ENCODE data around the gene DLL3.

Gene DLL3

GRCh38 chr19:39550197-39550596, 51.5 kb downstream of the DLL3 start:
- TF ChIP-seq POU6F1 (CRISPR knock-in tag; IDR thresholded peaks at IDR 0.05; ENCODE audit: borderline replicate concordance, low read depth) (no peak), RARB (CRISPR knock-in tag; IDR thresholded peaks at IDR 0.05) (no peak), ZNF8 (CRISPR knock-in tag; IDR thresholded peaks at IDR 0.05) (no peak), ISL1 (CRISPR knock-in tag; IDR thresholded peaks at IDR 0.05) (no peak), ZFP3 (CRISPR knock-in tag; IDR thresholded peaks at IDR 0.05) (no peak), CSDC2 (CRISPR knock-in tag; IDR thresholded peaks at IDR 0.05) (no peak), ZNF565 (CRISPR knock-in tag; conservative IDR thresholded peaks at IDR 0.05; ENCODE audit: low read depth) (no peak), ARNTL (CRISPR knock-in tag; IDR thresholded peaks at IDR 0.05; ENCODE audit: borderline replicate concordance, low read depth) (no peak), TCF4 (CRISPR knock-in tag; IDR thresholded peaks at IDR 0.05; ENCODE audit: borderline replicate concordance) (no peak), CSRNP3 (CRISPR knock-in tag; IDR thresholded peaks at IDR 0.05) (no peak), BACH2 (CRISPR knock-in tag; IDR thresholded peaks at IDR 0.05; ENCODE audit: borderline replicate concordance) (no peak), GLIS3 (CRISPR knock-in tag; IDR thresholded peaks at IDR 0.05) (no peak), TSHZ2 (CRISPR knock-in tag; IDR thresholded peaks at IDR 0.05) (no peak), ESRRG (CRISPR knock-in tag; IDR thresholded peaks at IDR 0.05) (no peak), SNAI2 (CRISPR knock-in tag; IDR thresholded peaks at IDR 0.05) (no peak), ZNF70 (CRISPR knock-in tag; IDR thresholded peaks at IDR 0.05) (no peak), OSR1 (CRISPR knock-in tag; IDR thresholded peaks at IDR 0.05) (no peak)

GRCh38 chr19:39553082-39553652, 54.4 kb downstream of the DLL3 start:
- ATAC-seq = no peak
- no peak for TF ChIP-seq PATZ1 (CRISPR knock-in tag; IDR thresholded peaks at IDR 0.05; ENCODE audit: borderline replicate concordance)

More at GRCh38 chr19:39550197-39550596, 51.5 kb downstream of the DLL3 start:
- ATAC-seq = no peak

GRCh38 chr19:39554701-39555311, 56.1 kb downstream of the DLL3 start:
- ATAC-seq = no peak
- TF ChIP-seq ARNTL (CRISPR knock-in tag; IDR thresholded peaks at IDR 0.05; ENCODE audit: borderline replicate concordance, low read depth) (no peak), PATZ1 (CRISPR knock-in tag; IDR thresholded peaks at IDR 0.05; ENCODE audit: borderline replicate concordance) (no peak), SNAI2 (CRISPR knock-in tag; IDR thresholded peaks at IDR 0.05) (no peak), BACH2 (CRISPR knock-in tag; IDR thresholded peaks at IDR 0.05; ENCODE audit: borderline replicate concordance) (no peak), OSR1 (CRISPR knock-in tag; IDR thresholded peaks at IDR 0.05) (no peak), PPARA (CRISPR knock-in tag; IDR thresholded peaks at IDR 0.05; ENCODE audit: borderline replicate concordance) (no peak), ZFP3 (CRISPR knock-in tag; IDR thresholded peaks at IDR 0.05) (peak; percentile 80), ESRRG (CRISPR knock-in tag; IDR thresholded peaks at IDR 0.05) (no peak), TSHZ2 (CRISPR knock-in tag; IDR thresholded peaks at IDR 0.05) (no peak)
